HFFc6 (cell line): ENCODE measurements around the gene BMERB1. TPM values are rescaled to one million over a fixed set of nuclear protein-coding genes. Genes with fewer than 3 reads are reported as not detected.
"Not testable (repeated sequence)": the region's sequence is repeated elsewhere in the genome, so short reads cannot be mapped to it uniquely, and the experiment has no call there.

Source experiments
- DNase-seq: peaks from one replicate; pipeline ENCODE4 v3.0.0-alpha.2; 2018
- H3K27ac Mint-ChIP-seq: 2 replicates; pipeline ENCODE4 v1.8.0; 2020; ENCODE audit warnings: mild to moderate bottlenecking, mixed read lengths
- H3K27me3 Mint-ChIP-seq: 2 replicates; pipeline ENCODE4 v1.8.0; 2021; ENCODE audit warnings: mild to moderate bottlenecking, moderate library complexity, mixed read lengths; ENCODE audit not compliant: insufficient read depth
- H3K36me3 Mint-ChIP-seq: 2 replicates; pipeline ENCODE4 v1.8.0; 2021; ENCODE audit warnings: low read depth, mixed read lengths
- H3K4me1 Mint-ChIP-seq: 2 replicates; pipeline ENCODE4 v1.8.0; 2020; ENCODE audit warnings: low read depth, mixed read lengths
- H3K4me3 Mint-ChIP-seq: 2 replicates; pipeline ENCODE4 v1.8.0; 2020; ENCODE audit warnings: mild to moderate bottlenecking, moderate library complexity, mixed read lengths
- H3K9me3 Mint-ChIP-seq: 2 replicates; pipeline ENCODE4 v1.8.0; 2020; ENCODE audit warnings: mild to moderate bottlenecking, mixed read lengths
- CTCF ChIP-seq: fragments of 200-600 bp; sonication (generic); IDR thresholded peaks from 2 replicates; pipeline ENCODE4 v1.5.0; 2021; ENCODE audit warnings: antibody characterized with exemption, mild to moderate bottlenecking
- total RNA-seq, 6 experiments: library from RNA; stranded (reverse); fragmentation: NEBNext Ultra II Directional; extraction: Animal tissue kit (Norgen Biotek cat#: 25700); gene quantifications; 2 replicates in 1 of 6; 3 replicates in 5 of 6; pipeline ENCODE4 v1.2.3, GENCODE V29; 2021

The BMERB1 gene
- total RNA-seq, 6 experiments from 2014 or later: 24.3 to 35.1 (median 29.9) TPM

- no peak for TF ChIP-seq CTCF
- Mint-ChIP-seq H3K36me3 (peaks cover 46% of the 10 kb centered on the region), H3K27me3 (peaks cover 1% of the 10 kb centered on the region), H3K4me1 (peaks cover 26% of the 10 kb centered on the region), H3K27ac (no peak overlapping the region), H3K4me3 (no peak overlapping the region), H3K9me3 (no peaks in the 10 kb centered on the region)
- DNase-seq: no peak
Observed at GRCh38 chr16:15573274-15573895, 139.0 kb downstream of the BMERB1 start.

GRCh38 chr16:15573896-15574613 lies 139.7 kb downstream of the BMERB1 start:
- H3K4me3 Mint-ChIP-seq, H3K9me3 Mint-ChIP-seq, DNase-seq, H3K27ac Mint-ChIP-seq, H3K27me3 Mint-ChIP-seq: not testable (repeated sequence)
- Mint-ChIP-seq H3K36me3 (peaks cover 45% of the 10 kb centered on the region), H3K4me1 (peaks cover 26% of the 10 kb centered on the region)

- no peak for DNase-seq
- H3K27ac Mint-ChIP-seq: no peak overlapping the region
- no peak for TF ChIP-seq CTCF
- H3K36me3 Mint-ChIP-seq: peaks cover 40% of the 10 kb centered on the region
- H3K27me3 Mint-ChIP-seq: no peaks in the 10 kb centered on the region; the same call in 1 of the 2 replicates
- H3K4me3 Mint-ChIP-seq: no peak overlapping the region
- H3K9me3 Mint-ChIP-seq: no peaks in the 10 kb centered on the region
- H3K4me1 Mint-ChIP-seq: peaks cover 26% of the 10 kb centered on the region
Observed at GRCh38 chr16:15574614-15574948, 140.2 kb downstream of the BMERB1 start.

- H3K27me3 Mint-ChIP-seq: no peaks in the 10 kb centered on the region; the same call in 1 of the 2 replicates
- H3K27ac Mint-ChIP-seq: no peak overlapping the region
- no peak for TF ChIP-seq CTCF
- DNase-seq: no peak
- H3K9me3 Mint-ChIP-seq: no peaks in the 10 kb centered on the region
- no peak overlapping the region for H3K4me3 Mint-ChIP-seq
- H3K4me1 Mint-ChIP-seq: peaks cover 22% of the 10 kb centered on the region
- H3K36me3 Mint-ChIP-seq: peaks cover 31% of the 10 kb centered on the region
Observed at GRCh38 chr16:15575293-15576049, 141.1 kb downstream of the BMERB1 start.

- H3K9me3 Mint-ChIP-seq: no peaks in the 10 kb centered on the region
- H3K4me1 Mint-ChIP-seq: peaks cover 14% of the 10 kb centered on the region
- H3K27me3 Mint-ChIP-seq: peaks cover 2% of the 10 kb centered on the region
Observed at GRCh38 chr16:15576960-15577958, 142.9 kb downstream of the BMERB1 start.

More at GRCh38 chr16:15576960-15577958, 142.9 kb downstream of the BMERB1 start:
- no peak for DNase-seq
- TF ChIP-seq CTCF: no peak
- Mint-ChIP-seq H3K4me3 (no peak overlapping the region), H3K36me3 (peaks cover 39% of the 10 kb centered on the region), H3K27ac (no peak overlapping the region)
